Liver (tissue), 9 donors: ENCODE data around the gene FKBP5. TPM values are rescaled to one million over a fixed set of nuclear protein-coding genes. Genes with fewer than 3 reads are reported as not detected.
"Not testable (repeated sequence)": the region's sequence is repeated elsewhere in the genome, so short reads cannot be mapped to it uniquely, and the experiment has no call there.

ENCODE experiments used
- DNase-seq: peaks from one replicate; pipeline ENCODE4 v3.0.0-alpha.2; 2017; ENCODE audit warnings: low spot score
- H3K27ac ChIP-seq, 2 donors: one replicate each; pipeline ENCODE4 v1.7.0; 2013; ENCODE audit warnings: inconsistent platforms in 2 of 2, low read length in 2 of 2, control low read depth in 1 of 2, low read depth in 1 of 2, mild to moderate bottlenecking in 1 of 2
- H3K27me3 ChIP-seq, 4 donors: one replicate each; pipeline versions ENCODE4 v1.6.1 to v1.7.0; 2013; ENCODE audit warnings: low read length in 3 of 4, inconsistent platforms in 1 of 4, mild to moderate bottlenecking in 1 of 4, moderate library complexity in 1 of 4; ENCODE audit not compliant: control insufficient read depth in 4 of 4, insufficient read depth in 4 of 4
- H3K36me3 ChIP-seq, 4 donors: one replicate each; pipeline versions ENCODE4 v1.6.1 to v1.7.0; 2013; ENCODE audit warnings: low read length in 3 of 4, mild to moderate bottlenecking in 3 of 4, low read depth in 1 of 4, moderate library complexity in 1 of 4; ENCODE audit not compliant: control insufficient read depth in 4 of 4, insufficient read depth in 3 of 4
- H3K4me1 ChIP-seq, 4 donors: one replicate each; pipeline versions ENCODE4 v1.6.1 to v1.7.0; 2013; ENCODE audit warnings: low read length in 3 of 4, mild to moderate bottlenecking in 3 of 4, moderate library complexity in 1 of 4; ENCODE audit not compliant: control insufficient read depth in 4 of 4, insufficient read depth in 4 of 4
- H3K4me3 ChIP-seq, 3 donors: one replicate each; pipeline versions ENCODE4 v1.6.1 to v1.7.0; 2013; ENCODE audit warnings: low read length in 3 of 3, control low read depth in 1 of 3, low read depth in 1 of 3, mild to moderate bottlenecking in 1 of 3
- H3K9ac ChIP-seq, 2 donors: one replicate each; pipeline ENCODE4 v1.7.0; 2013; ENCODE audit warnings: low read length in 2 of 2, mild to moderate bottlenecking in 2 of 2, moderate library complexity in 2 of 2, control low read depth in 1 of 2, low read depth in 1 of 2
- H3K9me3 ChIP-seq, 4 donors: one replicate each; pipeline versions ENCODE4 v1.6.1 to v1.7.0; 2013; ENCODE audit warnings: low read length in 3 of 4; ENCODE audit not compliant: control insufficient read depth in 4 of 4
- CTCF ChIP-seq: fragments of 150-350 bp; IDR thresholded peaks from 2 replicates; pipeline ENCODE4 v1.5.1; 2017; ENCODE audit warnings: improper control_type of control experiment, low read depth, low read length; ENCODE audit not compliant: missing input control
- HNF4A ChIP-seq, 2 donors: conservative IDR thresholded peaks; 2 replicates each; pipeline ENCODE4 v1.6.1; 2016; ENCODE audit warnings: antibody characterized with exemption in 2 of 2, mild to moderate bottlenecking in 2 of 2
- MAX ChIP-seq: IDR thresholded peaks from 2 replicates; pipeline ENCODE4 v1.6.1; 2016; ENCODE audit warnings: antibody characterized with exemption
- NR2F2 ChIP-seq: IDR thresholded peaks from 2 replicates; pipeline ENCODE4 v1.6.1; 2016; ENCODE audit warnings: antibody characterized with exemption
- ZBTB33 ChIP-seq: IDR thresholded peaks from 2 replicates; pipeline ENCODE4 v1.6.1; 2016; ENCODE audit warnings: antibody characterized with exemption
- WGBS: extraction: QIAGEN DNeasy Blood & Tissue Kit; methylation state at CpG from one replicate; pipeline ENCODE4 v1.1.7; 2013; 5-methylcytosine and 5-hydroxymethylcytosine counted together
- polyA plus RNA-seq, 2 donors: library from polyadenylated mRNA; stranded (reverse) in 1 of 2; unstranded in 1 of 2; fragments of 200-250 nt in 1 of 2; fragments of >200 nt in 1 of 2; fragmentation: Nextera tagmentation in 1 of 2; extraction: Ambion mirVana in 1 of 2; gene quantifications; one replicate each; pipeline versions ENCODE4 v1.2.1 to v1.2.3, GENCODE V29; 2013 to 2015
- total RNA-seq, 2 donors: library from RNA; depleted of rRNA; stranded (reverse); fragments of >200 nt; gene quantifications; one replicate each; pipeline ENCODE4 v1.2.3, GENCODE V29; 2014
- donor health status: healthy.
- donor health status: healthy.
- donor health status: healthy.
- donor health status: healthy.
- donor health status: healthy.

The FKBP5 gene
- total and polyA plus RNA-seq, 4 donors, result 10.3 to 132 (median 63.7) TPM

- no peak for DNase-seq
- Histone ChIP-seq H3K36me3 (peaks cover 8 to 65% (median 36%) of the 10 kb centered on the region in 4 donors), H3K27ac (no peak overlapping the region), H3K4me3 (no peak overlapping the region), H3K9me3 (no peaks in the 10 kb centered on the region), H3K9ac (no peak overlapping the region), H3K27me3 (no peaks in the 10 kb centered on the region), H3K4me1 (peaks cover 0 to 4% (median 0%) of the 10 kb centered on the region in 4 donors)
- TF ChIP-seq CTCF (no peak), HNF4A (conservative IDR thresholded peaks at IDR 0.05) (peak; percentile 18 to 20)
- WGBS, result 79% methylated on average over 9 of the region's 9 CpGs
Measured at GRCh38 chr6:35576682-35577081, 112.0 kb downstream of the FKBP5 start.

- no peaks in the 10 kb centered on the region for H3K9me3 ChIP-seq
- no peak overlapping the region for H3K4me3 ChIP-seq
- TF ChIP-seq ZBTB33 (no peak), HNF4A (conservative IDR thresholded peaks at IDR 0.05) (no peak), CTCF (no peak), MAX (no peak), NR2F2 (no peak)
- peaks cover 8 to 48% (median 32%) of the 10 kb centered on the region in 4 donors for H3K36me3 ChIP-seq
- H3K9ac ChIP-seq, result no peak overlapping the region
- H3K27ac ChIP-seq, result no peak overlapping the region
- H3K27me3 ChIP-seq, result no peaks in the 10 kb centered on the region
- H3K4me1 ChIP-seq, result peaks cover 0 to 4% (median 0%) of the 10 kb centered on the region in 4 donors
- 85% methylated on average over 3 of the region's 3 CpGs for WGBS
- no peak for DNase-seq
Measured at GRCh38 chr6:35573495-35574110, 115.1 kb downstream of the FKBP5 start.

- H3K36me3 ChIP-seq, result peaks cover 8 to 32% (median 23%) of the 10 kb centered on the region in 4 donors
- 89% methylated on average over 2 of the region's 2 CpGs for WGBS
- not testable (repeated sequence) for H3K9ac ChIP-seq, H3K4me3 ChIP-seq, H3K4me1 ChIP-seq, H3K27ac ChIP-seq, H3K9me3 ChIP-seq, DNase-seq, H3K27me3 ChIP-seq
Measured at GRCh38 chr6:35570885-35571330, 117.8 kb downstream of the FKBP5 start.
